Activated T-helper 9 cell treated with anti-CD3 and anti-CD28 coated beads, Interleukin-2, amount 50 U/mL, for 16 hours (primary cell): ENCODE results near the gene ZNF280A.
"Not testable (repeated sequence)": the region's sequence is repeated elsewhere in the genome, so short reads cannot be mapped to it uniquely, and the experiment has no call there.

Experiments used
- DNase-seq: peaks from one replicate; pipeline ENCODE4 v3.0.0-alpha.2; 2020; ENCODE audit warnings: low read depth

Gene ZNF280A

GRCh38 chr22:22545084-22545483 lies 25.0 kb upstream of the ZNF280A start:
- DNase-seq = no peak

- DNase-seq = no peak
Observed at GRCh38 chr22:22538226-22538989, 18.3 kb upstream of the ZNF280A start.

- no peak for DNase-seq
Observed at GRCh38 chr22:22536916-22537315, 16.8 kb upstream of the ZNF280A start.

- DNase-seq = no peak
Observed at GRCh38 chr22:22536515-22536914, 16.4 kb upstream of the ZNF280A start.

GRCh38 chr22:22535662-22536061 lies 15.6 kb upstream of the ZNF280A start:
- no peak for DNase-seq

- no peak for DNase-seq
Observed at GRCh38 chr22:22534604-22535415, 14.7 kb upstream of the ZNF280A start.

GRCh38 chr22:22533863-22534262 lies 13.8 kb upstream of the ZNF280A start:
- no peak for DNase-seq

GRCh38 chr22:22533417-22533816 lies 13.3 kb upstream of the ZNF280A start:
- no peak for DNase-seq

- not testable (repeated sequence) for DNase-seq
Observed at GRCh38 chr22:22532547-22533071, 12.5 kb upstream of the ZNF280A start.

GRCh38 chr22:22531770-22532546 lies 11.9 kb upstream of the ZNF280A start:
- no peak for DNase-seq

- no peak for DNase-seq
Observed at GRCh38 chr22:22528780-22529179, 8.7 kb upstream of the ZNF280A start.

- DNase-seq = no peak
Observed at GRCh38 chr22:22527312-22527711, 7.2 kb upstream of the ZNF280A start.

- no peak for DNase-seq
Observed at GRCh38 chr22:22526125-22526912, 6.2 kb upstream of the ZNF280A start.

- no peak for DNase-seq
Observed at GRCh38 chr22:22523494-22523893, 3.4 kb upstream of the ZNF280A start.

GRCh38 chr22:22521631-22522030 lies 1.6 kb upstream of the ZNF280A start:
- no peak for DNase-seq

GRCh38 chr22:22520667-22521602 lies 865 bp upstream of the ZNF280A start:
- no peak for DNase-seq

GRCh38 chr22:22519591-22519990 lies 479 bp downstream of the ZNF280A start:
- no peak for DNase-seq

GRCh38 chr22:22516992-22517391 lies 3.1 kb downstream of the ZNF280A start:
- DNase-seq = no peak

- no peak for DNase-seq
Observed at GRCh38 chr22:22515890-22516289, 4.2 kb downstream of the ZNF280A start.

GRCh38 chr22:22514431-22514830 lies 5.6 kb downstream of the ZNF280A start:
- DNase-seq = not testable (repeated sequence)
